ENCODE data around the gene ERICH6.

ERICH6 gene

DNA sequence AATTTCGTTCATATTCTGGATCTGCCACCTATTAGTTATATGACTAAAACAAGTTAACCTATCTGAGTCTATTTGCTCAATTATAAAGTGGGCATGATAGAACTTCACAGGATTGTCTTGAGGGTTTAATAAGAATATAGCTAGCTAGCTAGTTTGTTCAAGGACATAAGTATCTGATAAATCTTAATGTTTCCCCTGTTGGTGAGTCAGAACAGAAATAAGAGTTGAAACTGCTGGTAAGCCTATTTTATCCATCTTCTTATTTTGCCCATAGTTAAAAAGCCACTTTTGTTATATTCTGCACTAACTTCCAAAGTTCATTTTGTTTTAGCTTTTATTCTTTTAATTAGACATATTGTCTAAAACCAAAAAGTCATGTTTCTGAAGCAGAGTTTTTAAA, 91.2 kb downstream of the ERICH6 start:
- DNase-seq: no peak

DNA sequence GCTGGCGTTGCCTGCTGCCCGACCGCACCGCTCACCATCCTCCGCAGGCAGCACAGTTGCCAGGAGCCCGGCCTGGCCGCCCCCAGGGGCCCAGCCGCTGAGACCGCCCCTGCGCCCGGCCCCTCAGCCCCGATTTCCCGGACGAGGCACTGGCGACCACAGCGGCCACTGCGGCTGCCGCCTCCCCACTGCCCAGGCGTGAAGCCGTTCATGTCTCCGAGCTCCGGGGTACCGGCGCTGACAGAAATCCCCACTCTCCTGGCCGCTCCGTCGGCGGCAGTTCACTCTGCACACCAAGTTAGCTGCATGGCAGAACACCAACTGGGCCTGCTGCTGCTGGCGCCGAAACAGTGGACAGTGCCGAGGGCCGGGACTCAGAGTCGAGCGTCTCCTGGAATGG, 92.1 kb downstream of the ERICH6 start:
- no peak for DNase-seq

DNA sequence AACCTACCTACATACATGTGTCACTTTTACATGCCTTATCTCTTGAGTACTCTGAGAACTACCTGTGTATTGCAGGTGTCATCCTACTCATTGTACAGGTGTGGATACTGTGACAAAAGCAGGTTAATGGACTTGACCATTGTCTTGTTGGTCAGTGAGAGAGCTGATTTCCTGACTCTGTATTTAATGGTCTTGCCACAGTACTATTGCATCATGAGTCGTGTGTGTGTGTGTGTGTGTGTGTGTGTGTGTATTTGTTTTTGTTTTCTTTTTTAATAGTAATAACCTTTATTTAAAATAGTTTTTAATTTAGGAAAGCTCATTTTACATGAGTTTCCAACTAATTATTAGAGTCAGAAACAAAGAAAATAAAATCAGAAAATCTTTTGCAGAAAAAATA, 92.9 kb downstream of the ERICH6 start:
- no peak for DNase-seq

DNA sequence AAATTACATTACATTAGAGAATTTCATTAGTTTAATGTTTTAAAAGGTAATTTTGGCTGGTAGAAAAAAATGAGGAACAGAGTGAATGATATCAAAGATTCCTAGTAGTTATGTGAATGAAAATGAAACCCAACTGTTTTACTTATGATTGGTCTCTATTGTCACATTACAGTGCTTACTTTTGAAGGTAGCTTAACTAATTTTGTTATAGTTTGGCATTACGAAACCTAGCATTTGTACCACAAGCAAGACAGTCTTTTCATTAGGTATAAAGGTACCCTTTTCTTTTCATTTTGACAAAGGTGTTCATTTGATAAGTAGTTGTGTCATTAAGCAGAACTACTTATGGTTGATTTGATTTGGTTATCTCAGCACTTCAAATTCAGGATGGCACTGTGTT, 93.7 kb downstream of the ERICH6 start:
- no peak for DNase-seq

Data from stimulated activated CD4-positive, alpha-beta T cell treated with anti-CD3 and anti-CD28 coated beads, Interleukin-2, amount 100 ng/mL, for 24 hours (primary cell).